ENCODE data around the gene ZNF587B.
"Not testable (repeated sequence)": the region's sequence is repeated elsewhere in the genome, so short reads cannot be mapped to it uniquely, and the experiment has no call there.

Gene ZNF587B

GRCh38 chr19:57819475-57820148 is 10.5 kb upstream of the ZNF587B start:
- peak; percentile 71 to 80 for DNase-seq

- DNase-seq, result no peak
These were observed 9.5 kb upstream of the ZNF587B start for GRCh38 chr19:57820599-57820998.

- not testable (repeated sequence) for DNase-seq
These were observed 9.0 kb upstream of the ZNF587B start for GRCh38 chr19:57821095-57821494.

- not testable (repeated sequence) for DNase-seq
These were observed 8.6 kb upstream of the ZNF587B start for GRCh38 chr19:57821501-57821900.

- not testable (repeated sequence) for DNase-seq
These were observed 6.9 kb upstream of the ZNF587B start for GRCh38 chr19:57823155-57823554.

GRCh38 chr19:57823608-57824007 is 6.5 kb upstream of the ZNF587B start:
- DNase-seq, result not testable (repeated sequence)

- DNase-seq, result no peak
These were observed 4.6 kb upstream of the ZNF587B start for GRCh38 chr19:57825511-57825910.

GRCh38 chr19:57829316-57829715 is 783 bp upstream of the ZNF587B start:
- DNase-seq, result no peak

GRCh38 chr19:57836991-57837390 is 6.9 kb downstream of the ZNF587B start:
- not testable (repeated sequence) for DNase-seq

- not testable (repeated sequence) for DNase-seq
These were observed 8.6 kb downstream of the ZNF587B start for GRCh38 chr19:57838622-57839191.

- no peak for DNase-seq
These were observed 11.1 kb downstream of the ZNF587B start for GRCh38 chr19:57841122-57841763.

GRCh38 chr19:57847164-57847563 is 17.1 kb downstream of the ZNF587B start:
- not testable (repeated sequence) for DNase-seq

- not testable (repeated sequence) for DNase-seq
These were observed 19.1 kb downstream of the ZNF587B start for GRCh38 chr19:57849162-57849665.

- peak; percentile 71 to 77 for DNase-seq
These were observed 19.8 kb downstream of the ZNF587B start, which contains the start of gene ZNF587 for GRCh38 chr19:57849666-57850473. TSS of gene ZNF587 (plus strand) at chr19:57849859. CDS start at chr19:57850039, 180 bp downstream.

- DNase-seq, result peak; percentile 27 to 34
These were observed 20.5 kb downstream of the ZNF587B start for GRCh38 chr19:57850553-57851017.

- DNase-seq, result not testable (repeated sequence)
These were observed 21.9 kb downstream of the ZNF587B start for GRCh38 chr19:57851812-57852603.

GRCh38 chr19:57854117-57854516 is 24.0 kb downstream of the ZNF587B start:
- not testable (repeated sequence) for DNase-seq

- not testable (repeated sequence) for DNase-seq
These were observed 32.3 kb downstream of the ZNF587B start for GRCh38 chr19:57862351-57862750.

- DNase-seq, result no peak
These were observed 37.9 kb downstream of the ZNF587B start for GRCh38 chr19:57867868-57868492.

GRCh38 chr19:57869655-57870054 is 39.6 kb downstream of the ZNF587B start:
- not testable (repeated sequence) for DNase-seq

GRCh38 chr19:57870225-57870624 is 40.1 kb downstream of the ZNF587B start:
- no peak for DNase-seq
